Fibroblast of skin of scalp (primary cell): ENCODE results near the gene FEM1C.
"Not testable (repeated sequence)": the region's sequence is repeated elsewhere in the genome, so short reads cannot be mapped to it uniquely, and the experiment has no call there.

ENCODE experiments used
- DNase-seq: peaks from one replicate; pipeline ENCODE4 v3.0.0-alpha.2; 2013

The FEM1C gene

DNA sequence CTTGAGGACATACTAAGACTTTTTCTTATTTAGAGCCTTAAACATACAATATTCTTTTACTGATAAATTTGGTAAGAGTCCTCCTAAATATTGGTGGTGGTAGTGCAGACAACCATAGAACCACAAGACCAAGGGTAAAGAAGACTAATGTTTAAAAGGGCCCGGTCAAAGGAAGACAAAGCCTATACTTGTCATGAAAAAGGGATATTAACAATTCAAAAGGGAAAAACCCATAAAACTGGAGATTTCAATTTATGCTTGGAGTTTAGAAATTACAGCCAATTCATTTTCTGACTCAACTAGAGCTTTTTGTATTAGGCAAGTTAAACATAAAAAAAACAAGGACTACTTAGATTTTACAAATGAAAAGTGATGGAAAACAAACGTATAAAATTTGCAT lies 24.4 kb downstream of the FEM1C start:
- DNase-seq, result no peak

DNA sequence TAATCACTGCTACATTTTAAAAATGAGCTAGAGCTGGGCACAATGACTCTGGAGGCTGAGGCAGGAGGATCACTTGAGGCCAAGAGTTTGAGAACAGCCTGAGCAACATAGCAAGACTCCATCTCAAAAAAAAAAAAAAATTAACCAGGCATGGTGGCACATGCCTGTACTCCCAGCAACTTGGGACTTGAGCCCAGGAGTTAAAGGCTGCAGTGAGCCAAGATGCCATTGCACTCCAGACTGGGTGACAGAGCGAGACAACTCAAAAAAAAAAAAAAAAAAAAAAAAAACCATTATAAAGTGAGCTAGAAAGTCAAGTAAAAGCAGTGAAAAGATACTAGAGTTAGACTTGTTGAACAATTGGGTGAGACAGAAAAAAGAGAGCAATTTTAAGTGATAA lies 28.2 kb downstream of the FEM1C start:
- DNase-seq, result no peak

DNA sequence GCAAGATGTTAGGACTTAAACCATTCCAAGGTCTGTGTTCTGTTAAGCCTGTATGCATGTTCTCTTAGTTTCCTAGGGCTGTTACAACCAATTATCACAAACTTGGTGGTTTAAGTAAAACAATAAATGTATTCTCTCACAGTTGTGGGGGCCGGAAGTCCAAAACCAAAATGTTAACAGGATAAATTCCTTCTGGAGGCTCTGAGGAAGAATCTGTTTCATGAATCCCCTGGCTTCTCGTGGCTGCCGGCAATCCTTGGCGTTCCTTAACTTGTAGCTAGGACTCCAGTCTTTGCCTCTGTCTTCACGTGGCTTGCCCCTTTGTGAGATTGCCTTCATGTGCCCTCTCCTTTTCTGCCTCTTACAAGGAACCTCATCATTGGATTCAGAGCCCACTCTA lies 30.4 kb downstream of the FEM1C start:
- peak; percentile 35 for DNase-seq

DNA sequence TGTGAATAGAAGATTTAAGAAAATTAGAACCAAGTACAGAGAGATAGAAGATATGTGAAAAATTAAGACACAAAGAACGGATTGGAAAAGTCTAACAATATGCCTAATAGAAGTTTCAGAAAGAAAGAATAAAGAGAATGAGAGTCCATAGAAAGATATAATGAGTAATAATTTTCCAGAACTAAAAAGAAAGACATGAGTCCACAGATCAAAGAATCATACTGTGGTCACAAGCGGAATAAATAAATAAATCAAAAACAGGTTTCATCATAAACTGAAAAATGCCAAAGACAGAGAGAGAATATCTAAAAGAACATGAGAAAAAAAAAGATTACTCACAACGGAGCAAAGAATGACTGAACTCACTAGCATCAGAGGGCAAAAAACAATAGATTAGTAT lies 32.9 kb downstream of the FEM1C start:
- no peak for DNase-seq

DNA sequence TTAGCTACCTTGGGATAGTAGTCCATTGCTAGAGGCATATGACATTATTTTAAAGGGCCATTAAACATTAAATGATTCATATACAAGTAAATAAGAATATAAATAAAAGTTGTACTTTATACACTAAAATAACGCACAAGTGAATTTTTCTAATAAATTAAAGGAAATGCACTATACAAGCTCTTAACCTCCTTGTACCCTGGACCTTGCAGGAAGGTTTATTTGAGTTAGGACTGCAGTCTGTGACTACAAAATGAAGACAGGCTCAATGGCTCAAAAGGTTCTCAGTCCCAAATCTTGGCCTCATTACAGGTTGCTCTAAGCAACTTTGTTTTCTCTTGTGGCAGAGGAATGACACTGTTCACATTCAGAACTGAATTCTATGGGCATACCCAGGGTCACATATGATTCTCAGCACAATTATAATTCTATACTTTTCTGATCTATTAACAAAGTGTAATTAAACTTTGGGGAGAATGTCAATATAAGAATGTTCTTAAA lies 34.4 kb downstream of the FEM1C start:
- DNase-seq, result no peak

DNA sequence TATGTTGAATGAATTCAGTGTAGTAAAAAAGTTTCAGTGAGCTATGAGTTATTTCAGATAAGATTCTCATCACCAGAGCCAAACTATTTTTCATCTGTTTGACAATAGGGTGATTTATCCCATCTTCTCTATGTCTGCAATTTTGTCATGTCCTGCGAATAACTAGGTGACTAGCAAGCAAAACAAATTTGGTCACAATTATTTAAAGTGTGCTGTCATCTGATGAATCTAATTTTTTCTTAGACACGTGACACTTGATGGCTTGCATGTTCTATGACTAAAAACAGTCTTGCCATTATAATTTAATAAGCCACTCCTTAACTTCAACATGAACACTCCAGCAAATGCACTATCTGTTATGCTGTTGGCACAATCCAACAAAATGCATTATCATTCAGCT lies 35.0 kb downstream of the FEM1C start:
- no peak for DNase-seq

DNA sequence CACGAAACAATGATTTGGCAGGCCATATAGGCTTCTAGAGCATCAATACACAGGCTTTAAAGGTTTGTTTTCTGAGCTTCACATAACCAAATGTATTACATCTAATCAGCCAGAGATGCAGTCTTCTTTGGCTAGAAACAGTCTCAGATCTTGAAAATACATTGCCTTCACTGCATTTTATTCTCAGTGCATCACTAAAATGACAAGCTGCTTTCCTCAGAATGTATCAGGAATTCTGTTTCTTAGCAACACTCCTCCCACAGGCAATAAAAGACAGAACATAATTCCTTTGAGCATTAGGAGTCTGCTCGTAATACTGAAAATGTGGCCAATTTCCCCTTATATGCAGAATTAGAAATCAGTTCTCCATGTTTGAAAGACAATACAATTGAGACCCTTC lies 36.9 kb downstream of the FEM1C start:
- DNase-seq, result peak; percentile 73

DNA sequence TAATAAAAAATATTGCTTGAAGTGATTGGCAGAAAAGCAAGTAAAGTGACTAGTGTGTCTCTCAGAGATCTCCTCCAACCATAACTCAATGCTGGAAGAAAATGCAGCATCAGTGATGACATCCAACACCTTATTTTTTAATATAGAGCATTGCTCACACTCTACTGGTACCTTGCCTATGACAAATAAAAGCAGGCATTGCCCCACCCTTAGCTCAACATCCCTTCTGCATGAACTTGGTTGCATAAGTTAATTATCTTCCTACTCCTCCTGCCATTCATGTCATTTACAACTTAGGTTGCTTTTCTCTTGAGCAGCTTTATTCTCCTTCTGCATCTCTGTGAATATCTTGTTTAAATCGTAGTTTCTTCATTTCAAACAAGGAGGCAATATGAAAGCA lies 41.2 kb downstream of the FEM1C start:
- DNase-seq, result no peak

DNA sequence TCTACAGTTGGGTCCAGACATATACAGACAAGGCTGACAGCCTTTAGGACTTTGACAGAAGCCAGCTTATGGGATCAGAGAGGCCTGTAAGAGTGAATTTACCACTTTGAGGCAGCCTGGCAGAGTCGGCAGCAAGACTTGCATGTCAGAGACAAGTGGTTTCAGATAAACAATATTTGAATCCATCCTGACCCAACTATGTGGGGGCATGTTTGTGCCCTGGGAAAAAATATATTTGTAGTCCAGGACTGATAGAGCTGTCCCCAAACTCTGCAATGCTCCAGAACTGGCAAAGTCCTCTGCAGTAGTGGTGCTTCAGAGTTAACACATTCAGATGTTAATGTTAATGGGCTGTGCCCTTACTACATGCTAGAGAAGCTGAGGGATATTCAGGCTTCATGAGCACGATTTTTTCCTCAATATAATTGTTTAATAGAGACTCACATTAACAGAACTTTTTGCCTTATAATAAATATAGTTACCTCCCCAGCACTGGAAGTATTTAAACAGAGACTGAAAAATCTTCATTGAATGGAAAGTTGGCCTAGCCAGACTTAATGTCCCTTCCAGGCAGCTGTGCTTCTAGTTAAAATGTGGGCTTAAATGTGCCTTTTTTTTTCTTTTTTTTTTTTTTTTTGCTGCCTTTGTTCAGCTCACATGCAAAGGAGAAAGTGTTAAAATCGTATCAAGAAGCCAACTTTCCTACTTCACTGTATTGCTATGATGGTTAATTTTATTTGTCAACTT lies 42.9 kb downstream of the FEM1C start:
- DNase-seq, result no peak

DNA sequence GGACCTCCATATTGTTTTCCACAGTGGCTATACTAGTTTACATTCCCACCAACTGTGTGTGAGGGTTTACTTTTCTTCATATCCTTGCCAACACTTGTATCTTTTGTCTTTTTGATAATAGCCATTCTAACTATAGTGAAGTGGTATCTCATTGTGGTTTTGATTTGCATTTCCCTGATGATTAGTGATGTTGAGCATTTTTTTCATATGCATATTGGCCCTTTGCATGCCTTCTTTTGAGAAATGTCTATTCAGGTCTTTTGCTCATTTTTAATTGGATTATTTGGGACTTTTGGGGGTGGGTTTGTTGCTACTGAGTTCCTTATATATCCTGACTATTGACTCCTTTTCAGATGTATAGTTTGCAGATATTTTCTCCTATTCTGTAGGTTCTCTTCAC lies 44.4 kb downstream of the FEM1C start:
- DNase-seq, result no peak

DNA sequence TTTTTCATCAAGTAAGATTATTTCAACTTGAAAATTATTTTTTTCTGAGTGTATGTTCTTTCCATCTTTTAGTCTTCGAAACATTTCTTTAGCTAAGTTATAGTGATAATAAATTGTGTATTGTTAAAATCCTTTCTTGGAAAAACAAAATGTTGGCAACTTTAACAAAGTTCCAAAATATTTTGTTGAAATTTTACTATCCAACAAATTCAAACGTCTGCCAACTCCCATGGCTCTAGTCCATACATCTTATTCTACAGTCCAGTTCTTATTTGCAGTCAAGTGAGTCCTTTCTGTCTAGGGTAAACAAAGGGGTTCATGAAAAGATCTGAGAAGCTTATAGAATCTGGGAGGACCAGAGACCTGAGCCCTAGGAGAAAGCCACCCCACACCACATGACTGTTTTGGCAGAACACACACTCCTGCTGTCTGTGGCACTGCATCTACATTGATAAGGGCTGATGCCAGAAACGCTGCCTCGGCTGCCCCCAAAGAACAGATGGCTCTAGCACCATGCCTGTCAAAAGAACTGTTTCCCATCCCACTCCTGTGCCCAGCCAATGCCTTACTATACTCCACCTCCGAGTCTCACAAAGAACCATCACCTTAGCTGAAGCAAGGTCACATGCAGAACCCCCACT lies 47.5 kb downstream of the FEM1C start:
- no peak for DNase-seq

DNA sequence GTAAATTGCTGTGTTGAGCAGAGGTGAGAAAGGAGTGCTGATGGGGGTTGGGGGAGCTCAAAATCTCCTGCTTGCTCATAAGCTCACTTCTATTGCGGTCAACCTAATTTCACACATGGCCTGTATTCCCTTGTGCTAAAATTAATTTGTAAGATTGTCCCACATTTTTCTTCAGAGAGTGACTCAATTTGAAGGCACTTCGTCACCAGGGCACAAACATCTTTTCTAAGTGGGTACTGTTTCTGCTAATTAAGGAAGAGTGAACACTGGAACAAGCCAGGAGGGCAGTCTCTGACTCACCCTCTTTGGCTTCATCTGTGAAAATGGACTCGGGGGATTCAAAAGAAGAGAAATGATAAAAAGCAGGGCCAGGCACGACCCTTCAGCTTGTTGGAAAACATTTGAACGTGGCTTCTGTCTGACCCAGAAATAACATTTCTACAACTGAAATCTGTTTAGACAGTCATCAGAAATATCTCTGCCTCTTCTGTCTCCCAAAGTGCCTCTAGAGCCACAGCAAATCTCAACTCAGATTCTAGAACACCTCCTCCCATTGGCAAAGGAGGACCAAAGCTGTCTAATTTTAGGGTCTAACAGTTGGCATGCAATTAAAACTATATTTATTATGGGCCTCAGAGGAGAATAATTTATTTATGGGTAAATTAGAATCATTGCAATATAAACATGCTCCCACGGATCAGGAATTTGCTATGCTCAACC lies 49.8 kb downstream of the FEM1C start:
- peak; percentile 57 for DNase-seq

DNA sequence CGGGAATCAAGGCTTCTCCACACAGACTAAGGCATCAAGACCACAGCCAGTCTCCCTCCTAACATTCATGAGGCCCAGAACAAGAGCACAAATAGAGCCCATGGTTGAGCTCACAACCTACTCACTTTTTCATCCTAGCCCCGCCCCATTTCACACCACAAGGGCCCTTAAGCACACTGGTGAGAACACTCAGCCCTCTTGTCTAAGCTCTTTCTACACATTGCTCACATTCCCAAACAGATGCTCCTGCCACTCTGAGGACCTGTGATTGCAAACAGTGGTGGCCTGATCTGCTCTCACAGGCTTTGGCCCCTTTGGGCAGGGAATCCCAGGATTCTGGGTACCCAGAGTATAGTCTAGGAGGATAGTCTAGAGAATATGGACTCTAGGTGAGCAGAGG lies 54.0 kb downstream of the FEM1C start:
- no peak for DNase-seq

DNA sequence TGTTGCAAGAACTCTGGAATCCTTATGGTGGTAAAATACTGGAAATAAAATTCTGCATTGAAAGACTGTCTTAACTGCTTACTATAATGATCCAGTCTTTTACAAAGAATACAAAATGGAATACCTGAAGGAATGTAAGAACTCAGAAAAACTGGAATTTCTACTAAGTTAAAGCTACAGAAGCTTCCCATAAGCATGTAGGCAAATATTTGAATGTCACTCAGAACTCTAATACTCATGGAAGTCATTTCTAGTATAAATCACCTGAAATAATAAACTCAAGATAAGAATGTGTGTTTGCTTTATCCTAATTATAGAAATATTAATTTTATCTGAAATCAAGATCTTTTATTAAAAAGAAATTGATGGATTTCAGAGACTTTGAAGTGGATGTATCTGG lies 54.8 kb downstream of the FEM1C start:
- DNase-seq, result no peak

DNA sequence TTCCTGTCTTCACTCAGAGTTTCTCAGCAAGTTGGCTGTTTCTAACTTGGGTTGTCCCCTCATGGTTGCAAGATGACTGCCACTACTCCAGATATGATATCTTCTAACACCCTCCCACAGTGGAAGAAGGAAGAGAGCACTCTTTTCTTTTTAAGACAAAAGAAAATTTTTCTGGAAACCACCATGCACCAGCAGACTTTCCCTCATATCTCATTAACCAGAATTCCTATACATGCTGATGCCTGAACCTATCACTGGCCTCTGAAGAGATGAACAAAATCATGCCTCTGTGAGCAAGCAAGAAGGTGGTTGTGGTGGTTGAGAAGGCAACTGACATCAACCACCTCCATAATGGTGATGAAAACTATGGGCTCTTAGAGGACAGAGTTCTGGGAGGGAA lies 56.8 kb downstream of the FEM1C start:
- DNase-seq, result no peak

DNA sequence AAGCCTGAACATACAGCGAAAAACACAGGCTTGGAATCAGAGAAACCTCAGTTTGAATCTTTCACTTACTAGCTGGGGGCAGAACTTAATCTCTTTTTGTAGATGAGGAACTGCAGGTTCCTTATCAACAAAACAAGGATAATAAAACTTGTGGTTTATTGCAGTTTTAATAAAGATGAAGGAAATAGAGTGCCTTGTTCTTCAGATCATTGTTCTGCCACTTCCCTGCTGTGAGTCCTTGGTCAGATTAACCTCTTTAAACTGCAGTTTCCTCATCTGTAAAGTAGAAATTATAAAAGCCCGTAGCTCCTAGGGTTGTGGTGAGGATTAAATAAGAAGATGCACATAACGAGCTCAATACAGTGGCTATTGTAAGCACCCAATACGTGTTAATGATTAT lies 57.4 kb downstream of the FEM1C start:
- DNase-seq, result no peak

DNA sequence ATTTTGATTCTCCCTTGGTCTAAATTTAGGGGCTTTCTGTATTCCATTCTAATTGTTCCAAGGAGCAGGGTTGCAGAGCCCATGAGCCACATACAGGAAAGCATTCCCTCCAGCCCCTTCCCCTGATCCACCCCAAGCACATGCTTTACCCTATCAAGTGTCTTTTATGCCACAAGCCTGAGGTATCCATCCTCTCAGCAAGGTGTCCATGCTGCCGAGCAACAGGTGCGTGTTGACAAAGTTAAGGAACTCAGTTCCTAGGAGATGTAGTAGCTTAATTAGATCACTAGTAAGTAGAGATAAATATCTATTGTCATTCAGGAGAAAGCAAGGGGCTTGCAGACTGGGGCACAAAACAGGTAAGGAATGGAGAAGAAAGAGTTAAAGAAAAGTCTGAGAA lies 57.8 kb downstream of the FEM1C start:
- DNase-seq, result no peak

DNA sequence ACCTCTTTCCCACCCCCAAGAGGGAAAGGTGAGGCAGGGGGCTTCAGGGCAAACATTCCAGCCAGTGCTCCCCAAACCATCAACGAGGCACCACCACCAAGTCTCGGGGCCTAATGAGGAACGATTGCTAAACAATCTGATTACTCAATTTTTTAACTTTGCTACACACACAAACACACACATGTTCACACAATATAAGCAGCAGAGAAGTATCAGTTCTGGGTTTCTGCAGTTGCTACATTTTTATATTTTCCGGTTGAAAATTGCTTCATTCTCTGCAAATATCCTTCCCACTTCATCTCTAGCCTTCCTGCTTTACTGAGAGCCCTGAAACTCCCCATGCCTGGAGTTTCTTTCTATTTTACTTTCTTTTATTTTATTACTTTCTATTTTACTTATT lies 60.2 kb downstream of the FEM1C start:
- DNase-seq, result no peak

DNA sequence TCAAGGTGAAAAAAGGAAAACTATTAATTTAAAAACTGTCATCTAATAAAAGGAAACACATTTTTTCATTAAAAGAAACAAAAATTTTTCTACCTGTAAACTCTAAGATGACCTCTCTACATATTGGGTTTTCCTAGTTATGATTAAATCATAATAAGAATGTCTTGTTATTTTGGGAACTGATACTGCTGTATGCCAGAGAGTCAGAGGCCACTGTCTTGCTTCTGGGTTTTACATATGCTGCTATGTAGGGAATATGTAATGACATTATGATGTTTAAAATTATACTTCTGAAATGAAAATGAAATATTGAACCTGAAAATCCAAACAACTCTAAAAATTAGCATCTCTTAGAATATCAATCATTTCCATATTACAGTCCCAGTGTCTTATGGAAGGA lies 63.7 kb downstream of the FEM1C start:
- no peak for DNase-seq

DNA sequence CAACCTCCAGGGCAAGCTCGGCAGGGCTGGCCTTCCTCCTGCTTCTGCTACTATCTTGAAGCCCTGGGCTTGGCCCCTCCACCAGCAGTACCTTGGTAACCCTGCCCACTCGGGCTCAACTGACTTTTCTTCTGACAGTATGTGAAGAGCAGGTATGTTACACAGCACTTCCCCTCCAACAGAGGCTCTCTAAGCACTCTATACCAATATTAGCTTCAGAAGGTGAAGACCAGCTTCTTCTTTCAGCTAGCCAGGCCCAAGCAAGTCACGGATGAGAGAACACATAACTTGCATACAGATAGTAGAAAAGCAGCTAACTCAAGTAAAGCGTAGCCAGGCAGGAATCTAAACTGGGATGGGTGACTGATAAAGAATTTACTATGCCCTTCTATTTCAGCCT lies 64.3 kb downstream of the FEM1C start:
- DNase-seq, result no peak

DNA sequence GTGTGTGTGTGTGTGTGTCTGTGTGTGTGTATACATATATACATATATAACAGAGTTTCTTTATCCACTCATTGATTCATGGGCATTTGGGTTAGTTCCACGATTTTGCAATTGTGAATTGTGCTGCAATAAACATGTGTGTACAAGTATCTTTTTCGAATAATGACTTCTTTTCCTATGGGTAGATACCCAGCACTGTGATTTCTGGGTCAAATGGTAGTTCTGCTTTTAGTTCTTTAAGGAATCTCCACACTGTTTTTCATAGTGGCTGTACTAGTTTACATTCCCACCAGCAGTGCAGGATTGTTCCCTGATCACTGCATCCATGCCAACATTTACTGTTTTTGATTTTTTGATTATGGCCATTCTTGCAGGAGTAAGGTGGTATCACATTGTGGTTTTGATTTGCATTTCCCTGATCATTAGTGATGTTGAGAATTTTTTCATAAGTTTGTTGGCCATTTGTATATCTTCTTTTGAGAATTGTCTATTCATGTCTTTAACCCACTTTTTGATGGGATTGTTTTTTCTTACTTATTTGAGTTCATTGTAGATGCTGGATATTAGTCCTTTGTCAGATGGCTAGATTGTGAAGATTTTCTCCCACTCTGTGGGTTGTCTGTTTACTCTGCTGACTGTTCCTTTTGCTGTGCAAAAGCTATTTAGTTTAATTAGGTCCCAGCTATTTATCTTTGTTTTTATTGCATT lies 65.3 kb downstream of the FEM1C start:
- DNase-seq, result not testable (repeated sequence)

DNA sequence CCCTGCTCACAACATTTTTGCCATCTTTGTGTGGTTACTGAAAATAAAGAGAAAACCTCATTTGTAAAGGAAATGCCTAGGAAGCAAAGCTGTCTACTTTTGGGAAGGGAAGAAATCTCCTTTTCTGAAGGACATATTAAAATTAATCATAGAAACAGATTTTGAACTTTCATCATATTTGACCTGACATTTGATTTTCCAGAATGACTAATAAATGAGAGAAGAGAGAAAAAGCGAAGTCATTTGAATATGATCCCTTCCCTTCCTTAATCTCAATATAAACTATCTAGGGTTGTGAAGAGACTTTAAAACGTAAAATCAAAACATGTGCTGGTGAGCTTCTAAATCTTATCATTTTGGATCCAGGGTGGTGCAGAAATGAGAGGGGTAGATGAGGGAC lies 66.3 kb downstream of the FEM1C start:
- no peak for DNase-seq

DNA sequence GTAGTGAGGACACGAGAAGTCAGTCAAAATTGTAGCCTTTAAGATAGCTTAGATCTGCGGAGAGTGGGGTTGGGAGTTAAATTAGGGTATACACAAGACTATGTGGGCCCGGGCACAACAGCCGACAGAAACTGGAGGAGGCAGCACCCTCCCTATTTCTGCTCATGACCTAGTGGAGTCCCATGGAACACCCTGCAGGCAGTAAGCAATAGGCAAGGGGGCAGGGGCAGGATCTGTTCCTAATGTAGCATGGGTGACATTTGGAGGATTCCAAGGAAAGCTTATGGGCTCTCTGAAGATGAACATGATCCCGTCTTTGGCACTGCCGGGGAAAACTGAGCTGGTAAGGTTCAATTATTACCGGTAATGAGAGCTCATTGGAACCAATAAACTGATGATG lies 67.0 kb downstream of the FEM1C start:
- no peak for DNase-seq
